Endothelial cell of umbilical vein (primary cell): Measurements from ENCODE around the gene MPC2. TPM values are rescaled to one million over a fixed set of nuclear protein-coding genes. Genes with fewer than 3 reads are reported as not detected.

Source experiments
- BruUV-seq: library from RNA; stranded (reverse); fragments of 400-500 nt; replicated peaks from 2 replicates; lab custom pipeline; 2021; lab: Mats Ljungman, UMichigan
- CTCF ChIA-PET: fragments of 300-600, 350-600 bp; sonication (Branson Sonifier 250); formaldehyde crosslinking; loops from one replicate; lab custom pipeline; 2021; ENCODE audit warnings: antibody characterized with exemption, inconsistent platforms; lab: Charles Lee
- POLR2A ChIA-PET: fragments of 300-600, 350-600 bp; sonication (Branson Sonifier 250); formaldehyde crosslinking; loops from one replicate; lab custom pipeline; 2021; ENCODE audit warnings: antibody characterized with exemption, inconsistent platforms; lab: Charles Lee
- DNase-seq: peaks from one replicate; pipeline ENCODE4 v3.0.0-alpha.2; 2011; ENCODE audit warnings: low read depth, low spot score
- FAIRE-seq: peaks from 2 replicates; lab custom pipeline; 2011; peaks lifted over from hg19 to GRCh38; lab: Jason Lieb, UNC
- H2AFZ ChIP-seq: 2 replicates; pipeline ENCODE4 v1.6.0; 2012; ENCODE audit warnings: low read depth, low read length, control low read depth, inconsistent platforms
- H3K27ac ChIP-seq: 2 replicates; pipeline ENCODE4 v1.5.1; 2011; ENCODE audit warnings: low read depth, mild to moderate bottlenecking, control low read depth, low read length, moderate library complexity; ENCODE audit not compliant: insufficient read depth
- H3K27me3 ChIP-seq, 2 experiments: 2 replicates each; pipeline versions ENCODE4 v1.6.0 to v1.6.1; 2011; ENCODE audit warnings: low read length in 2 of 2, mixed read lengths in 1 of 2; ENCODE audit not compliant: control insufficient read depth in 2 of 2, insufficient read depth in 2 of 2
- H3K36me3 ChIP-seq, 2 experiments: 2 replicates in 1 of 2; 3 replicates in 1 of 2; pipeline ENCODE4 v1.5.1; 2011; ENCODE audit warnings: low read length in 2 of 2, mild to moderate bottlenecking in 1 of 2, moderate library complexity in 1 of 2; ENCODE audit not compliant: control insufficient read depth in 2 of 2, insufficient read depth in 2 of 2; ENCODE audit errors: extremely low read depth in 1 of 2
- H3K4me1 ChIP-seq: 3 replicates; pipeline ENCODE4 v1.5.1; 2011; ENCODE audit warnings: mild to moderate bottlenecking, low read length; ENCODE audit not compliant: control insufficient read depth, insufficient read depth; ENCODE audit errors: extremely low read depth
- H3K4me2 ChIP-seq: 2 replicates; pipeline ENCODE4 v1.6.1; 2011; ENCODE audit warnings: low read length, control low read depth, mixed read lengths; ENCODE audit not compliant: insufficient read depth
- H3K4me3 ChIP-seq, 3 experiments: fragments of 200-600 bp in 1 of 3; sonication (generic), shearing (Covaris generic) in 1 of 3; replicated peaks in 1 of 3; 2 replicates each; pipeline ENCODE4 v1.5.1; 2011 to 2016; ENCODE audit warnings: control low read depth in 3 of 3, low read length in 3 of 3, mild to moderate bottlenecking in 2 of 3, inconsistent platforms in 1 of 3, low read depth in 1 of 3, moderate library complexity in 1 of 3; ENCODE audit not compliant: insufficient read depth in 1 of 3
- H3K79me2 ChIP-seq: 2 replicates; pipeline ENCODE4 v1.6.0; 2012; ENCODE audit warnings: low read length, inconsistent platforms; ENCODE audit not compliant: control insufficient read depth, insufficient read depth
- H3K9ac ChIP-seq: replicated peaks from 2 replicates; pipeline ENCODE3; 2011; ENCODE audit warnings: low read length, control low read depth; ENCODE audit not compliant: insufficient read depth; ENCODE audit errors: extremely low read depth
- H3K9me1 ChIP-seq: replicated peaks from 3 replicates; pipeline ENCODE4 v1.6.0; 2011; ENCODE audit warnings: mild to moderate bottlenecking, low read length; ENCODE audit not compliant: control insufficient read depth, insufficient read depth; ENCODE audit errors: extremely low read depth
- H3K9me3 ChIP-seq: replicated peaks from 2 replicates; pipeline ENCODE4 v1.5.1; 2012; ENCODE audit warnings: low read length, inconsistent platforms; ENCODE audit not compliant: control insufficient read depth, insufficient read depth
- H4K20me1 ChIP-seq: replicated peaks from 2 replicates; pipeline ENCODE3; 2011; ENCODE audit warnings: mild to moderate bottlenecking, low read length; ENCODE audit not compliant: control insufficient read depth, insufficient read depth; ENCODE audit errors: extremely low read depth
- CTCF ChIP-seq, 2 donors: IDR thresholded peaks; 1 replicate in 1 of 2; 2 replicates in 1 of 2; pipeline ENCODE4 v1.5.1; 2011; ENCODE audit warnings: low read length in 2 of 2, mild to moderate bottlenecking in 2 of 2, moderate library complexity in 2 of 2, control low read depth in 1 of 2, inconsistent platforms in 1 of 2, low read depth in 1 of 2; ENCODE audit not compliant: insufficient read depth in 1 of 2; ENCODE audit errors: extremely low read depth in 1 of 2
- EZH2 ChIP-seq: IDR thresholded peaks from 2 replicates; pipeline ENCODE4 v1.6.1; 2012; ENCODE audit warnings: borderline replicate concordance, low read depth, mild to moderate bottlenecking, moderate library complexity, low read length, inconsistent platforms; ENCODE audit not compliant: severe bottlenecking
- FOS ChIP-seq: IDR thresholded peaks from 2 replicates; pipeline ENCODE4 v1.6.1; 2011; ENCODE audit warnings: mild to moderate bottlenecking, low read length, moderate library complexity, borderline replicate concordance; ENCODE audit not compliant: insufficient read depth
- GATA2 ChIP-seq: IDR thresholded peaks from 2 replicates; pipeline ENCODE4 v1.7.0; 2011; ENCODE audit warnings: low read depth, mild to moderate bottlenecking, moderate library complexity, mixed read lengths, low read length; ENCODE audit not compliant: insufficient read length, insufficient read depth
- JUN ChIP-seq: IDR thresholded peaks from 2 replicates; pipeline ENCODE4 v1.6.1; 2011; ENCODE audit warnings: borderline replicate concordance, low read depth; ENCODE audit not compliant: insufficient read length, insufficient read depth
- MAX ChIP-seq: IDR thresholded peaks from 2 replicates; pipeline ENCODE4 v1.6.1; 2011; ENCODE audit not compliant: insufficient read depth, insufficient read length
- MYC ChIP-seq: IDR thresholded peaks from one replicate; pipeline ENCODE4 v1.6.1; 2011; ENCODE audit warnings: mild to moderate bottlenecking, low read depth, low read length
- POLR2A ChIP-seq: IDR thresholded peaks from 2 replicates; pipeline ENCODE4 v1.6.1; 2012; ENCODE audit warnings: low read depth, mild to moderate bottlenecking, control low read depth, low read length
- POLR2AphosphoS5 ChIP-seq: IDR thresholded peaks from 2 replicates; pipeline ENCODE4 v1.6.1; 2012; ENCODE audit warnings: low read depth, mild to moderate bottlenecking, control low read depth, low read length, moderate library complexity; ENCODE audit not compliant: insufficient read depth
- dilution Hi-C: fragments of 300-500 bp; cut with MboI; formaldehyde crosslinking; loops from one replicate; pipeline ENCODE4 v1.15.0; 2019; ENCODE audit warnings: low sequenced_read_pairs; ENCODE audit not compliant: extremely low pct_ligation_motif_present
- intact Hi-C: fragments of 100-400 bp; cut with micrococcal nuclease; formaldehyde crosslinking; loops from one replicate; pipeline ENCODE4 v1.10.0; 2022
- polyA plus RNA-seq, 4 experiments: library from polyadenylated mRNA; depleted of rRNA in 3 of 4; stranded (reverse) in 3 of 4; unstranded in 1 of 4; fragments of >200 nt; gene quantifications; 2 replicates each; pipeline versions ENCODE4 v1.2.1 to v1.2.3, GENCODE V29; 2011 to 2012; ENCODE audit warnings: missing spikeins in 1 of 4
- total RNA-seq: library from RNA; stranded (reverse); gene quantifications from 2 replicates; pipeline ENCODE4 v1.2.3, GENCODE V29; 2021

Gene MPC2
- total and polyA plus RNA-seq, 2 donors (not counting 3 experiments of a cell fraction or from before 2014, with no cell fraction given): 14.9 to 35.8 TPM

GRCh38 chr1:167938080-167938636, 1.3 kb upstream of the MPC2 start:
- Histone ChIP-seq H3K4me2 (peak overlapping the region; percentile 97), H3K9me1 (no peaks in the 10 kb centered on the region), H2AFZ (no peak overlapping the region), H3K36me3 (no peaks in the 10 kb centered on the region), H3K9me3 (no peaks in the 10 kb centered on the region), H3K27me3 (no peaks in the 10 kb centered on the region), H3K9ac (peak overlapping the region; percentile 95), H4K20me1 (no peaks in the 10 kb centered on the region), H3K79me2 (peaks cover 60% of the 10 kb centered on the region), H3K27ac (no peak overlapping the region), H3K4me1 (peaks cover 18% of the 10 kb centered on the region), H3K4me3 (peak overlapping the region in 2 of 3 experiments; percentile 87 to 95)
- TF ChIP-seq GATA2 (no peak), JUN (no peak), CTCF (IDR thresholded peaks at IDR 0.05; ENCODE audit: extremely low read depth in 1 of 2, insufficient read depth in 1 of 2, low read depth in 1 of 2, low read length in 2 of 2) (no peak), FOS (no peak), EZH2 (no peak), POLR2AphosphoS5 (no peak), MAX (no peak), MYC (no peak), POLR2A (no peak)
- POLR2A ChIA-PET: no interaction called here
- dilution Hi-C loops (no loop called here), intact Hi-C loops (loop anchor here (5.0 kb wide), 1 partner anchor 136 kb away; no protein-coding TSS in a partner anchor)
- DNase-seq: peak; percentile 21
- CTCF ChIA-PET: no interaction called here
- peak; percentile 18 for FAIRE-seq
- no TSS peak for BruUV-seq
